ENCODE results near the gene ACYP2.

DNA sequence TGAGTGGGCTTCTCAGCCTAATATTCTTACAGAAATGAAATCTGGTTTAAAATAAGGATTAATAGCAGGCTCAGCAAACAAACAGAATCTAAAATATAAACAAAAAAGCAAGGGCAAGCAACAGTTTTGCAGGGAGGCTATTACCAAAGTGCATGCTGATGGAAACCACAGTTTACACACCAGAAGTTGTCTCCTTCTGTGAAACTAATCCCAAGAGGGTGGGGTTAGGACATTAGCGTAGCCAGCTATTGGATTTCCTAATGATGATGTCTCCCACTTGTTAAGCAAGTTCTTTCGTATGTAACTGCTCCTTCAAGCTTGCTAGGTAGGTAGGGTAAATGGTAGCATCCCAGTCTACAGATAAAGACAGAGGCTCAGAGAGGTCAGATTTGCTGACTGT, 205.6 kb downstream of the ACYP2 start:
- TF ChIP-seq POLR2A (IDR thresholded peaks at IDR 0.05) = no peak
- TF ChIP-seq, protein P1, sequence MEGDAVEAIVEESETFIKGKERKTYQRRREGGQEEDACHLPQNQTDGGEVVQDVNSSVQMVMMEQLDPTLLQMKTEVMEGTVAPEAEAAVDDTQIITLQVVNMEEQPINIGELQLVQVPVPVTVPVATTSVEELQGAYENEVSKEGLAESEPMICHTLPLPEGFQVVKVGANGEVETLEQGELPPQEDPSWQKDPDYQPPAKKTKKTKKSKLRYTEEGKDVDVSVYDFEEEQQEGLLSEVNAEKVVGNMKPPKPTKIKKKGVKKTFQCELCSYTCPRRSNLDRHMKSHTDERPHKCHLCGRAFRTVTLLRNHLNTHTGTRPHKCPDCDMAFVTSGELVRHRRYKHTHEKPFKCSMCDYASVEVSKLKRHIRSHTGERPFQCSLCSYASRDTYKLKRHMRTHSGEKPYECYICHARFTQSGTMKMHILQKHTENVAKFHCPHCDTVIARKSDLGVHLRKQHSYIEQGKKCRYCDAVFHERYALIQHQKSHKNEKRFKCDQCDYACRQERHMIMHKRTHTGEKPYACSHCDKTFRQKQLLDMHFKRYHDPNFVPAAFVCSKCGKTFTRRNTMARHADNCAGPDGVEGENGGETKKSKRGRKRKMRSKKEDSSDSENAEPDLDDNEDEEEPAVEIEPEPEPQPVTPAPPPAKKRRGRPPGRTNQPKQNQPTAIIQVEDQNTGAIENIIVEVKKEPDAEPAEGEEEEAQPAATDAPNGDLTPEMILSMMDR (IDR thresholded peaks at IDR 0.05) = no peak
